G401.6 (cell line): ENCODE data around the gene PDE10A.
"Not testable (repeated sequence)": the region's sequence is repeated elsewhere in the genome, so short reads cannot be mapped to it uniquely, and the experiment has no call there.

Source experiments
- FAIRE-seq: peaks from 2 replicates; lab custom pipeline; 2012; peaks lifted over from hg19 to GRCh38; lab: Jason Lieb, UNC

The PDE10A gene

DNA sequence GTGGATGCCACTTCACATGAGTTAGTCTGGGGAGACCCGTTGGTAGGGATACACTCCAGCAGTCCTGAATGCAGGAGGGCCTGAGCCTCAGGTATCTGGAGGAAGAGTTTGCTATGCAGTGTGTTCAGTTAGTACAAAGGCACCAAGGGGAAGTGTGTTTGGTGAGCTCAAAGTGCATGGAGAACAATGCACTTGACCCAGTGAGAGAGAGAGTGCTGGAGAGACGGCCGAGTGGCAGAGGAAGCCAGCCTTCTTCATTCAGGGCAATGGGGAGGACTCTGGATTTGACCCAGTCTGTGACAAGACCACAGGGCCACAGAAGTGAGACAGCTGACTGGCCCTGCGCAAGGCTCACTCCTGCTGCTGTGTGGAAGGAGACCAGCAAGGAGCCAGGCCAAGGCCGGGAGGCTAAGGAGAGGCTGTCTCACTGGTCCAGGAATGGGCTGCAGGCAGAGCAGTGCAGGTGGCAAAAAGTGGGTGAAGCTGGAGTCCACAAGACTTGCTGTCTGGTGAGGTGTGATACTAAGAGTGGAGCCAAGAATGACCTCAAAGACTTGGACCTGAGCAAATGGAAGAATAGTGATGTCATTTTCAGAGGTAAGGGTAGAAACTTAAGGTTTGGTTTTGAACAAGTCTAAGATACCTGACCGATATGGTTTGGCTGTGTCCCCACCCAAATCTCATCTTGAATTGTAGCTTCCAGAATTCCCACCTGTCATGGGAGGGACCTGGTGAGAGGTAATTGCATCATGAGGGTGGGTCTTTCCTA is 38.0 kb downstream of the PDE10A start:
- FAIRE-seq: no peak

DNA sequence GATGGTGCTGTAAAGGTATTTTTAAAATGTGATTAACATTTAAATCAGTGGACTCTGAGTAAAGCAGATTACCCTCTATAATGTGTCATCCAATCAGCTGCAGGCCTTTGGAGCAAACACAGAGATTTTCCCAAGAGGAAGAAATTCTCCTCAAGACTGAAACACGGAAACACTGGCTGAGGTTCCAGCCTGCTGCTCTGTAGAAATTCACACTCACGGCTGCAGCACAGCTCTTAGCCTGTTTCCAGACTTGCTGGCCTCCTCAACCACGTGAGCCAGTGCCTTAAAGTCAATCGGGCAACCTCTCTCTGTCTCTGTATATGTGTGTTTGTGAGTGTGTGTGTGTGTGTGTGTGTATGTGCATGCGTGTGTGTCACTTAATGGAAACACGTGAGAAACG is 41.1 kb downstream of the PDE10A start:
- FAIRE-seq: no peak

- FAIRE-seq: not testable (repeated sequence)
Measured at GRCh38 chr6:165618891-165619290, 44.1 kb downstream of the PDE10A start.

DNA sequence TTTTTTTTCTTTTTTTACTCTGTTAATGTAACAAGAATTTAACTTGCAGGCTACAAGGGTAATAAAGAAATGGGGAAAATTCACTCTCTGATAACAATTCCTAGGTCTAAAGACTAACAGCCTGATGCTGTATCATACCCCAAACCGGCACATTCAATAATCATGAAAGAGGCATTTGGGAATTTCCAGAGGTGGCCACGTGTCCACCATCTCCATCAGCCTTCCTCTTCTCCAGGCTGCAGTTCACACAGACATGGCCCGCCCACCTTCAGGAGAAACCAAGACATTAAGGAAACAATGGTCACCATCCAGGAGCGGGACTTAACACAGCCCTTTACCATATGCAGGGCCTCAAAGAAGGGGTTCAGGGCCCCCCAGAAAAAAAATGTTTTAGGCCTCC is 44.8 kb downstream of the PDE10A start:
- FAIRE-seq: no peak

GRCh38 chr6:165617528-165617927 is 45.5 kb downstream of the PDE10A start:
- FAIRE-seq: no peak

- FAIRE-seq: no peak
Measured at GRCh38 chr6:165616116-165616515, 46.9 kb downstream of the PDE10A start.

DNA sequence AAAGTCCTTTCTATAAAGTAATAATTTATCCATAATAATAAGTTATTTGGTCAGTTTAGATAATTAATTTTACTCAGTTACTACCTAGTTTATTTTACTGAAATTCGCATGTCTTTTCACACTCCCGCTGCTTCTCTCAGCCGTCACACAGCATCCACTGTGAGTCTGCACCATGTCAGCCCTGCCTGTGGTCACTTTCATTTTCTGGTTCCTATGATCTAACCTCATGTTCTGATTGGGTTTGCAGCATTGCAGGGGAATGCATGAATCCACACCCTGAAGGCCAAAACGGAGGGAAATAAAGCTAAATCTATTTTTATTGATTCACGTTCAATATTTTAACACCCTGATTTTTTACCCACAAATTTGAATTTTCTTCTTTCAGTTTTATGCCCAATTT is 47.4 kb downstream of the PDE10A start:
- no peak for FAIRE-seq

GRCh38 chr6:165611294-165611693 is 51.7 kb downstream of the PDE10A start:
- FAIRE-seq: no peak

DNA sequence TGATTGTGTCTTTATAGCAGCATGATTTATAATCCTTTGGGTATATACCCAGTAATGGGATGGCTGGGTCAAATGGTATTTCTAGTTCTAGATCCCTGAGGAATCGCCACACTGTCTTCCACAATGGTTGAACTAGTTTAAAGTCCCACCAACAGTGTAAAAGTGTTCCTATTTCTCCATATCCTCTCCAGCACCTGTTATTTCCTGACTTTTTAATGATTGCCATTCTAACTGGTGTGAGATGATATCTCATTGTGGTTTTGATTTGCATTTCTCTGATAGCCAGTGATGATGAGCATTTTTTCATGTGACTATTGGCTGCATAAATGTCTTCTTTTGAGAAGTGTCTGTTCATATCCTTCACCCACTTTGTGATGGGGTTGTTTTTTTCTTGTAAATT is 54.5 kb downstream of the PDE10A start:
- FAIRE-seq: not testable (repeated sequence)

DNA sequence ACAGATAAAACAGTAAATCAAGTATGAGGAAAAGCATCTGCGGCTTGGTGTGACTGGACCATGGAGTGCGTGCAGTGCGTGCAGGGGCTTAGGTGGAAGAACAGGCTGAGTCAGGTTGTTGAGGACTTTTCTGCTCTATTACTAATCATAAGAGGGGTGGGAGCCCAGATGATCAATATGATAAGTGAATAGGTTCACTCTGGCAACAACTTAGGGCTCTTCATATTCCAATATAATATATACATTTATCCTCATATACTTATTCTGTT is 56.4 kb downstream of the PDE10A start:
- no peak for FAIRE-seq

GRCh38 chr6:165605901-165606739 is 56.9 kb downstream of the PDE10A start:
- no peak for FAIRE-seq

DNA sequence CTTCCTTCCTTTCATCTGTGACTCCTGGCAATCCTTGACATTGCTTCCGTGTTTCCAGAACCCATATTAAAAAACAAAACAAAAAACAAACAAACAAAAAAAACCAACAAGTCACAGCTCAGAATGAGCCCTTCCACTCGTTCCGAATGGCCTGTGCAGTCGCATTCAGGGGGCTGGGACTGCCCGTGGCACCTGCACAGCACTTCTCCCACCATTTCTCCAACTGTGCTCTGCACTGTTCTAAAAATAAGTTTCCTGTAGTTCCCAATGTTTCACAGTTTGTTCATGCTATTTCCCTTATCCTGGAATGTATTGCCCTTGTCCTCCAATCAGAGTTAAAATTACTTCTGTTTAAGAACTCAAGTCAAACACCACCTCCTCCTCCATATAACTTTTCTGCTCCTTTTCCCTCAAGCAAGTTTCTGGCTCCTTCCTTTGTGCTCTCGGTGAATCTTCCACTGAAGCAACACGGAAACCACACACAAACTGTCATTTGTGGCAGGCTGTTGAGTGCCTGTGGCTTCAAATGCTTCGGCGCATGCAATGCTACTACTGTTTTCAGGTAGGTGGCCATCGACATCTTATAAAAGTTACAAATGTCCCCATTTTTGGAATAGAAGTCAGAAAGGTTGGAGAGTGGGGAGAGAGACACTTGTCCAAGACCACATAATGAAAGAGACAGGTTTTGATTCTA is 57.7 kb downstream of the PDE10A start:
- no peak for FAIRE-seq

GRCh38 chr6:165602291-165602690 is 60.8 kb downstream of the PDE10A start:
- FAIRE-seq: no peak

- FAIRE-seq: no peak
Measured at GRCh38 chr6:165600606-165601005, 62.4 kb downstream of the PDE10A start.

GRCh38 chr6:165599596-165600487 is 63.2 kb downstream of the PDE10A start:
- FAIRE-seq: no peak

DNA sequence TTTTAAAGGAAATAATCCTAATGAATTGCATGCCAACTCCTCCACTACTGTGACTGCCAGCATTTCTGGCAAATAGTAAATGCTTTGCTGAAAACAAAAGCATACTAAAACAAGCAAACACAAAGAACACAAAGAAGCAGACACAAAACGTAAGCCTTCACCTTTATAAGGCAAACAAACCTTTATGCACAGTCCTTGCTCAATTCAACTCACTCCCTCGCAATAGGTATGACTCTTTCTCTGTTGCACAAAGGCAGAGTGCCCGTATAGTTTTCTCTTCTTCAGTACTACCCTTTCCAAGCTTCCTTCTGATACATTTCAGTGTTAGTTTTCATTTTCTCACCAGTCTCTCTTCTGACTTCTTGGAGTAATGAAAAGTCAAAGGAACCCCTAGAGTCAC is 63.9 kb downstream of the PDE10A start:
- FAIRE-seq: no peak

- no peak for FAIRE-seq
Measured at GRCh38 chr6:165597821-165598220, 65.2 kb downstream of the PDE10A start.

DNA sequence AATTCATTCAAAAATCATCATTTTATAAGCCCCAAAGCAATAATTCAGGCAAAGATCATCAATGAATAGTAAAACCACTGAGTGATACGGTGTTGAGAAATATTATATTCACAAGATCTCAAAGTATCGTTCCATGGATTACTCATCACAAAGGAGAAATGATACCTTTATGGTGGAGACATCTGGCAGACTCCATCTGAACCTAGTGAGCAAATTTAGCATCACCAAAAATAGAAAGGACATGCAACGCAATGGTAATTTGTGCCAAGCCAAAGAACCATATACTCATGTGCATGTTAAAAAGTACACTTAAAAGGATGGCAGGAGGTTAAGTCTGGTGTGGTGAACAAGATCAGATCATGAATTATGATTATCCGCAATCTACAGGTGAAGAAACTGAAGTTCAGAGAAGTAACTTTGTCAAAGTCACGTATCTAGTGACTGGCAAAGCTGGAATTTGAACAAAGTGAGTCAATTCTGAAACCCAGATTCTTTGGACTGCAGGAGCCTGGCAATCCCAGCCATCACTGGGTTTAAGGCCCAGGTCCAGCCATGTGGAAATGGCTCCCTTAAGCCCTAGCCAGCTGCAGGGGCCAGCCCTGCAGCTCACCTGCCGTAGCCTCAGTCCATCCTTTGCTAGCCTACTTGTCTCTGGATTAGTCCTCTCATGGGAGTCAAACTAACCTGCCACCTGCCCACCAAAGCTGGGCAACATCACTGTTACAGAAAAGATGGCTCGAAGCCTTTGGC is 68.3 kb downstream of the PDE10A start:
- FAIRE-seq: no peak

- not testable (repeated sequence) for FAIRE-seq
Measured at GRCh38 chr6:165592947-165593346, 70.1 kb downstream of the PDE10A start.

- no peak for FAIRE-seq
Measured at GRCh38 chr6:165588515-165588914, 74.5 kb downstream of the PDE10A start.

DNA sequence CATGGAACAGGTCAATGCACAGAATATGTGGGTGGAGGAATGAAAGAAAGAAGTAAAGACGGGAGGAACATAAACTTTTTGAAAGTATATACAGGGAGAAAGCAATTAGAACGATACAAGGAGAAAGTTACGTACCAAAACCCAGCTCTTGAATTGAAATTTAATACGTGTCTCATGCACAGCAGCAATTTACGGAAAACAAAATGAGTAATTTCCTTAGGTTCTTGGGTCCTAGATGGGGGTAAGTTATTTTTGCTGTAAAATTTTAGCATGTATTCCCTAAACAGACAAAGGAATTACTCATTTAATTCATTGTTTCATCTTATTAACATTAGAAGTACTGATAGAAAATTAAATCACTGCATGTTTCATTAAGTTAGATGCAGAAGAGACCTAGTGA is 75.8 kb downstream of the PDE10A start:
- no peak for FAIRE-seq

- no peak for FAIRE-seq
Measured at GRCh38 chr6:165586706-165587105, 76.3 kb downstream of the PDE10A start.
